B cell (primary cell): Measurements from ENCODE around the gene PHACTR2. TPM values are rescaled to one million over a fixed set of nuclear protein-coding genes. Genes with fewer than 3 reads are reported as not detected.

Experiments used
- ATAC-seq: fragments of 200-7000 bp; cut with Tn5 transposase; one replicate; pipeline ENCODE4 v1.10.0; 2021; ENCODE audit warnings: low read depth, mild to moderate bottlenecking, moderate number of reproducible peaks, moderate library complexity
- CTCF ChIA-PET: fragments of 350-600 bp; sonication (Branson Sonifier 250); formaldehyde crosslinking; loops from one replicate; lab custom pipeline; 2021; ENCODE audit warnings: antibody characterized with exemption, inconsistent platforms; lab: Charles Lee
- POLR2A ChIA-PET: fragments of 350-600 bp; sonication (Branson Sonifier 250); formaldehyde crosslinking; loops from one replicate; lab custom pipeline; 2021; ENCODE audit warnings: antibody characterized with exemption; lab: Charles Lee
- DNase-seq: peaks from one replicate; pipeline ENCODE4 v3.0.0; 2013
- H2AFZ ChIP-seq: 2 replicates; pipeline ENCODE4 v1.6.1; 2012; ENCODE audit warnings: mild to moderate bottlenecking, low read depth, low read length; ENCODE audit not compliant: insufficient read depth, poor library complexity, severe bottlenecking
- H3K27ac ChIP-seq, 2 donors: 1 replicate in 1 of 2; 2 replicates in 1 of 2; pipeline ENCODE4 v1.5.1; 2012 to 2013; ENCODE audit warnings: low read length in 2 of 2, mild to moderate bottlenecking in 2 of 2, moderate library complexity in 1 of 2
- H3K27me3 ChIP-seq, 4 experiments: fragments of 200-600 bp in 1 of 4; sonication (generic) in 1 of 4; replicated peaks in 1 of 4; 1 replicate in 2 of 4; 2 replicates in 2 of 4; pipeline versions ENCODE4 v1.6.1 to v1.7.0; 2013 to 2016; ENCODE audit warnings: low read length in 3 of 4, mild to moderate bottlenecking in 2 of 4, mixed read lengths in 1 of 4, moderate library complexity in 1 of 4; ENCODE audit not compliant: insufficient read depth in 4 of 4, control insufficient read depth in 3 of 4; ENCODE audit errors: control extremely low read depth in 1 of 4
- H3K36me3 ChIP-seq, 2 experiments: replicated peaks in 1 of 2; 1 replicate in 1 of 2; 2 replicates in 1 of 2; pipeline versions ENCODE4 v1.6.1 to v1.7.1; 2013; ENCODE audit warnings: low read length in 1 of 2; ENCODE audit not compliant: insufficient read depth in 2 of 2, control insufficient read depth in 1 of 2; ENCODE audit errors: control extremely low read depth in 1 of 2, extremely low read depth in 1 of 2
- H3K4me1 ChIP-seq, 2 donors: fragments of 200-600 bp in 1 of 2; sonication (generic) in 1 of 2; 1 replicate in 1 of 2; 2 replicates in 1 of 2; pipeline versions ENCODE4 v1.5.1 to v1.6.1; 2013 to 2017; ENCODE audit warnings: low read length in 2 of 2; ENCODE audit not compliant: control insufficient read depth in 2 of 2, insufficient read depth in 2 of 2
- H3K4me2 ChIP-seq: replicated peaks from 2 replicates; pipeline ENCODE3; 2012; ENCODE audit warnings: mild to moderate bottlenecking, low read depth, low read length; ENCODE audit not compliant: poor library complexity, severe bottlenecking
- H3K4me3 ChIP-seq, 5 experiments: fragments of 200-600 bp in 1 of 5; sonication (generic) in 1 of 5; 1 replicate in 3 of 5; 2 replicates in 2 of 5; pipeline versions ENCODE4 v1.5.1 to v1.7.0; 2011 to 2016; ENCODE audit warnings: low read length in 4 of 5, mild to moderate bottlenecking in 4 of 5, low read depth in 2 of 5, control low read depth in 1 of 5, moderate library complexity in 1 of 5; ENCODE audit not compliant: insufficient read depth in 1 of 5; ENCODE audit errors: control extremely low read depth in 1 of 5, extremely low read depth in 1 of 5
- H3K79me2 ChIP-seq: fragments of 200-600 bp; sonication (generic); one replicate; pipeline ENCODE4 v1.6.0; 2016; ENCODE audit warnings: low read length; ENCODE audit not compliant: control insufficient read depth, insufficient read depth
- H3K9ac ChIP-seq: fragments of 200-600 bp; sonication (generic); 2 replicates; pipeline ENCODE4 v1.6.1; 2017; ENCODE audit warnings: mild to moderate bottlenecking, low read length, moderate library complexity
- H3K9me3 ChIP-seq, 3 donors: one replicate each; pipeline versions ENCODE4 v1.6.1 to v1.7.1; 2013; ENCODE audit warnings: low read length in 2 of 3; ENCODE audit not compliant: control insufficient read depth in 2 of 3, insufficient read depth in 1 of 3; ENCODE audit errors: control extremely low read depth in 1 of 3
- H4K20me1 ChIP-seq: 2 replicates; pipeline ENCODE4 v1.6.0; 2012; ENCODE audit warnings: mild to moderate bottlenecking, low read length; ENCODE audit not compliant: insufficient read depth, control insufficient read depth, poor library complexity, severe bottlenecking
- H3K27ac Mint-ChIP-seq: one replicate; pipeline ENCODE4 v1.8.0; 2021; ENCODE audit warnings: mixed read lengths
- H3K27me3 Mint-ChIP-seq: one replicate; pipeline ENCODE4 v1.8.0; 2021; ENCODE audit warnings: mixed read lengths
- H3K4me1 Mint-ChIP-seq: one replicate; pipeline ENCODE4 v1.8.0; 2021; ENCODE audit warnings: mixed read lengths
- H3K4me3 Mint-ChIP-seq: one replicate; pipeline ENCODE4 v1.8.0; 2021; ENCODE audit warnings: mixed read lengths
- H3K9me3 Mint-ChIP-seq: one replicate; pipeline ENCODE4 v1.8.0; 2022; ENCODE audit warnings: mixed read lengths; ENCODE audit not compliant: insufficient read depth
- EZH2 ChIP-seq: IDR thresholded peaks from 2 replicates; pipeline ENCODE4 v1.6.1; 2012; ENCODE audit warnings: borderline replicate concordance, low read depth, mild to moderate bottlenecking, moderate library complexity, low read length; ENCODE audit not compliant: insufficient read depth, poor library complexity, severe bottlenecking
- WGBS: methylation state at CpG from one replicate; pipeline ENCODE4 v1.1.5; 2013; ENCODE audit warnings: missing lambda C conversion rate; ENCODE audit not compliant: insufficient coverage; 5-methylcytosine and 5-hydroxymethylcytosine counted together
- intact Hi-C: fragments of 100-400 bp; cut with micrococcal nuclease; formaldehyde crosslinking; loops from one replicate; pipeline ENCODE4 v1.10.0; 2022
- polyA minus RNA-seq: library from RNA; depleted of rRNA, polyadenylated mRNA; stranded (reverse); fragments of >200 nt; gene quantifications from 2 replicates; pipeline ENCODE4 v1.2.3, GENCODE V29; 2012
- polyA plus RNA-seq: library from polyadenylated mRNA; depleted of rRNA; stranded (reverse); fragments of >200 nt; gene quantifications from 2 replicates; pipeline ENCODE4 v1.2.3, GENCODE V29; 2012
- total RNA-seq, 2 donors: library from RNA; stranded (reverse); fragments of 120-200 nt in 1 of 2; gene quantifications; 1 replicate in 1 of 2; 2 replicates in 1 of 2; pipeline versions ENCODE4 v1.2.3 to v1.2.4, GENCODE V29; 2013 to 2022
- TF ChIP-seq, protein P1 (sequence below): fragments of 200-600 bp; IDR thresholded peaks from one replicate; pipeline ENCODE4 v1.8.0; 2022; ENCODE audit warnings: antibody characterized with exemption, mild to moderate bottlenecking

Gene PHACTR2
- total RNA-seq (10.6 and 13.3 TPM in 2 replicates), polyA plus RNA-seq (1.1 and 2.6 TPM in 2 replicates), polyA minus RNA-seq (3.9 and 4.8 TPM in 2 replicates)
- 7.5 TPM for total RNA-seq (2013)

DNA sequence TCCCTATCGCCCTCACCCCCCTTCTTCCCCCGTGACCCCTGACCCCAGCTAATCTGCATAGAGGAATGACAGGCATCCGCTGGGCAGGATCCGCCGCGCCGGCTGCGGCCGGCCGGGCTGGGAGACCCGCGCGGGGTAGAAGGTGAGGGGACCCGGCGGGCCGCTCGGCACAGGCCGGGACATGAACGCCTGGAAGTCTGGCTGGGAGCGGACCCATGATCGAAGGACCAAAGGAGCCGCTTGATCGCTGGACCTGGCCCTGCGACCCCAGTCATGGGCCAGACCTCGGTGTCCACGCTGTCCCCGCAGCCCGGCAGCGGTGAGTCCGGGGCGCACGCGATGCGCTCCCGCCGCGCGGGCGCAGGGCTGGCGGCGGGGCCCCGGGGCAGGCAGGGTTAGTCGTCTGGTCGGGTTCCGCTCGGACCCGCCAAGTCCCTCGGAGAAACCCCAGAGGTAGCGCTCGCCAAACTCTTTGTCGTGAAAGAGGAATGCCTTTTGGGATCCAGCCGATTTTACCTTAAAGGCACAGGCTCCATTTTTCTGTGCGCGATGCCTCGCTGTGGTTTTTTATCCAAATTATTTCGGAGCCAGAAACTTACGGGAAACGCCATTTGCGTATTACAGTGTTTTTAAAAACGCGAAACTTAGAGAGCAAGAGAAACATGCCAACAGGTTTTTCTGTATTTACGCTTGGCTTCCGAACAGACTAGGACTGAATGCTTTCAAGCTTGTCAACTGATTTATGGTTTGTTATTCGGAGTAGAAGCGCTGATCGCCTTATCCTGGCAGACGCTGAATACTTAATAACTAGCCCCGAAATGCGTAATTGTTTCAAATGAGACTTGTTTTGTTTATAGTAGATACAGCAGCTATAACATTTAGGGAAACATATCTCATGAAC is at the start of gene PHACTR2:
PHACTR2 (plus strand) TSS at position 75 of the 901 bp plus-strand sequence; CDS start at position 274, 199 bp downstream.
- Histone ChIP-seq H3K27ac (no peak within 1 kb of the TSS), H3K36me3 (no peaks in the 10 kb centered on the region), H3K4me3 (peak within 1 kb of the TSS; percentile 18 to 92 (median 59)), H2AFZ (peak within 1 kb of the TSS; percentile 51), H3K9me3 (peaks cover 1 to 4% (median 2%) of the 10 kb centered on the region in 3 donors), H4K20me1 (no peaks in the 10 kb centered on the region), H3K9ac (peak within 1 kb of the TSS; percentile 67), H3K79me2 (no peaks in the 10 kb centered on the region), H3K27me3 (peaks cover 0 to 22% (median 14%) of the 10 kb centered on the region in 4 experiments), H3K4me2 (peak within 1 kb of the TSS; percentile 87), H3K4me1 (peaks cover 6 to 16% of the 10 kb centered on the region in 2 donors)
- Mint-ChIP-seq H3K27me3 (peaks cover 46% of the 10 kb centered on the region), H3K27ac (no peak within 1 kb of the TSS), H3K9me3 (peaks cover 5% of the 10 kb centered on the region), H3K4me3 (peak within 1 kb of the TSS; percentile 85), H3K4me1 (peaks cover 10% of the 10 kb centered on the region)
- ATAC-seq (peak; percentile 41), DNase-seq (peak; percentile 38)
- ChIA-PET POLR2A (no interaction called here), CTCF (no interaction called here)
- WGBS = under 1% methylated on average over 61 of the region's 69 CpGs
- intact Hi-C loops = no loop called here
- TF ChIP-seq, protein P1, sequence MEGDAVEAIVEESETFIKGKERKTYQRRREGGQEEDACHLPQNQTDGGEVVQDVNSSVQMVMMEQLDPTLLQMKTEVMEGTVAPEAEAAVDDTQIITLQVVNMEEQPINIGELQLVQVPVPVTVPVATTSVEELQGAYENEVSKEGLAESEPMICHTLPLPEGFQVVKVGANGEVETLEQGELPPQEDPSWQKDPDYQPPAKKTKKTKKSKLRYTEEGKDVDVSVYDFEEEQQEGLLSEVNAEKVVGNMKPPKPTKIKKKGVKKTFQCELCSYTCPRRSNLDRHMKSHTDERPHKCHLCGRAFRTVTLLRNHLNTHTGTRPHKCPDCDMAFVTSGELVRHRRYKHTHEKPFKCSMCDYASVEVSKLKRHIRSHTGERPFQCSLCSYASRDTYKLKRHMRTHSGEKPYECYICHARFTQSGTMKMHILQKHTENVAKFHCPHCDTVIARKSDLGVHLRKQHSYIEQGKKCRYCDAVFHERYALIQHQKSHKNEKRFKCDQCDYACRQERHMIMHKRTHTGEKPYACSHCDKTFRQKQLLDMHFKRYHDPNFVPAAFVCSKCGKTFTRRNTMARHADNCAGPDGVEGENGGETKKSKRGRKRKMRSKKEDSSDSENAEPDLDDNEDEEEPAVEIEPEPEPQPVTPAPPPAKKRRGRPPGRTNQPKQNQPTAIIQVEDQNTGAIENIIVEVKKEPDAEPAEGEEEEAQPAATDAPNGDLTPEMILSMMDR = no peak
- no peak for TF ChIP-seq EZH2
